Right lobe of liver (tissue), 6 donors: ENCODE measurements around the gene CTCFL. TPM values are rescaled to one million over a fixed set of nuclear protein-coding genes. Genes with fewer than 3 reads are reported as not detected.

ENCODE experiments used
- ATAC-seq, 4 donors: fragments of 200-7000 bp; cut with Tn5 transposase; one replicate each; pipeline ENCODE4 v1.9.1; 2020; ENCODE audit warnings: mild to moderate bottlenecking in 4 of 4, moderate library complexity in 4 of 4
- DNase-seq, 3 donors: peaks; one replicate each; pipeline ENCODE4 v3.0.0-alpha.2; 2020
- H3K27ac ChIP-seq, 3 donors: fragments of 200-600 bp; one replicate each; pipeline ENCODE4 v1.8.0; 2022
- H3K27me3 ChIP-seq, 2 donors: fragments of 200-600 bp; one replicate each; pipeline ENCODE4 v1.8.0; 2022
- H3K36me3 ChIP-seq, 4 donors: fragments of 200-600 bp; sonication (generic) in 1 of 4; one replicate each; pipeline versions ENCODE4 v1.5.1 to v1.8.0; 2017 to 2022; ENCODE audit warnings: control low read depth in 1 of 4
- H3K4me1 ChIP-seq, 4 donors: fragments of 200-600 bp; sonication (generic) in 1 of 4; one replicate each; pipeline versions ENCODE4 v1.5.1 to v1.8.0; 2017 to 2022; ENCODE audit warnings: control low read depth in 1 of 4
- H3K4me3 ChIP-seq, 3 donors: fragments of 200-600 bp; one replicate each; pipeline ENCODE4 v1.8.0; 2022
- H3K9me3 ChIP-seq, 4 donors: fragments of 200-600 bp; sonication (generic) in 1 of 4; one replicate each; pipeline versions ENCODE4 v1.5.1 to v1.8.0; 2017 to 2022; ENCODE audit warnings: control low read depth in 1 of 4
- CTCF ChIP-seq, 4 donors: fragments of 200-600 bp in 3 of 4; fragments of 450-650 bp in 1 of 4; IDR thresholded peaks; one replicate each; pipeline versions ENCODE4 v1.5.1 to v1.8.0; 2016 to 2022; ENCODE audit warnings: antibody characterized with exemption in 4 of 4, mild to moderate bottlenecking in 2 of 4
- POLR2A ChIP-seq: fragments of 450-650 bp; IDR thresholded peaks from one replicate; pipeline ENCODE4 v1.6.1; 2017; ENCODE audit warnings: antibody characterized with exemption, mild to moderate bottlenecking
- WGBS: methylation state at CpG from one replicate; pipeline ENCODE4 v1.1.6; 2018; ENCODE audit warnings: low coverage, low lambda C conversion rate; ENCODE audit not compliant: insufficient coverage; ENCODE audit errors: missing lambda C conversion rate; 5-methylcytosine and 5-hydroxymethylcytosine counted together
- intact Hi-C, 2 donors: fragments of 100-400 bp; cut with DNase I; formaldehyde crosslinking; loops; one replicate each; pipeline versions ENCODE4 v1.11.2 to v1.14.1; 2022
- total RNA-seq, 6 experiments: library from RNA; depleted of rRNA in 2 of 6; stranded (reverse); fragments of >200 nt in 2 of 6; fragmentation: NEBNext Ultra II Directional in 3 of 6; extraction: Animal tissue kit (Norgen Biotek cat#: 25700) in 3 of 6; gene quantifications; one replicate each; pipeline versions ENCODE4 v1.1.0 to v1.2.4, GENCODE V29; 2016 to 2023
- donor health status: DM: no; HTN: yes; CAD: no.
- donor health status: DM: no; HTN: no; CAD: no.
- donor health status: DM: no; HTN: no; CAD: no.
- donor health status: DM: no; HTN: yes; CAD: no.
- donor health status: DM: no; HTN: yes; CAD: no.

Gene CTCFL
- total RNA-seq, 6 experiments from 2014 or later, result 0.09 to 0.50 (median 0.33) TPM; not detected in 2

- TF ChIP-seq POLR2A (no peak), CTCF (IDR thresholded peaks at IDR 0.05) (no peak)
- no peak overlapping the region for H3K4me3 ChIP-seq
- DNase-seq (peak in 2 of 3 donors; percentile 43), ATAC-seq (no peak)
- H3K9me3 ChIP-seq, result no peaks in the 10 kb centered on the region
- intact Hi-C loops, result no loop called here
- H3K4me1 ChIP-seq, result peaks cover 0 to 6% (median 0%) of the 10 kb centered on the region in 4 donors
- 26% methylated on average over 5 of the region's 17 CpGs for WGBS
- no peaks in the 10 kb centered on the region for H3K27me3 ChIP-seq
- H3K36me3 ChIP-seq, result no peaks in the 10 kb centered on the region
- no peak overlapping the region for H3K27ac ChIP-seq
These were observed 48.1 kb downstream of the CTCFL start for GRCh38 chr20:57476641-57477461.

GRCh38 chr20:57476084-57476526 lies 48.8 kb downstream of the CTCFL start:
- TF ChIP-seq POLR2A (no peak), CTCF (IDR thresholded peaks at IDR 0.05) (no peak)
- Histone ChIP-seq H3K4me1 (peaks cover 0 to 6% (median 0%) of the 10 kb centered on the region in 4 donors), H3K27ac (no peak overlapping the region), H3K9me3 (no peaks in the 10 kb centered on the region), H3K36me3 (no peaks in the 10 kb centered on the region), H3K27me3 (no peaks in the 10 kb centered on the region), H3K4me3 (no peak overlapping the region)
- intact Hi-C loops, result no loop called here
- 45% methylated on average over 6 of the region's 6 CpGs for WGBS
- peak in 2 of 3 donors; percentile 32 to 34 for DNase-seq
- no peak for ATAC-seq

GRCh38 chr20:57475388-57476083 lies 49.4 kb downstream of the CTCFL start:
- peaks cover 0 to 6% (median 0%) of the 10 kb centered on the region in 4 donors for H3K4me1 ChIP-seq
- H3K27me3 ChIP-seq, result no peaks in the 10 kb centered on the region
- no peaks in the 10 kb centered on the region for H3K9me3 ChIP-seq
- H3K36me3 ChIP-seq, result no peaks in the 10 kb centered on the region
- DNase-seq, result peak in 2 of 3 donors; percentile 8 to 18
- ATAC-seq, result no peak
- no peak overlapping the region for H3K4me3 ChIP-seq
- 85% methylated on average over 8 of the region's 8 CpGs for WGBS
- intact Hi-C loops, result no loop called here
- no peak for TF ChIP-seq CTCF (IDR thresholded peaks at IDR 0.05)
- H3K27ac ChIP-seq, result no peak overlapping the region

GRCh38 chr20:57474816-57475215 lies 50.1 kb downstream of the CTCFL start:
- Histone ChIP-seq H3K4me3 (no peak overlapping the region), H3K4me1 (peaks cover 0 to 6% (median 0%) of the 10 kb centered on the region in 4 donors), H3K27ac (no peak overlapping the region), H3K36me3 (no peaks in the 10 kb centered on the region), H3K9me3 (no peaks in the 10 kb centered on the region), H3K27me3 (no peaks in the 10 kb centered on the region)
- WGBS, result no CpG with 5 or more reads among the region's 7 CpGs
- TF ChIP-seq CTCF (IDR thresholded peaks at IDR 0.05) (no peak), POLR2A (no peak)
- intact Hi-C loops, result no loop called here
- ATAC-seq (no peak), DNase-seq (peak in 2 of 3 donors; percentile 41 to 45)
